GM23338 (cell line): ENCODE measurements around the gene TP73. TPM values are rescaled to one million over a fixed set of nuclear protein-coding genes. Genes with fewer than 3 reads are reported as not detected.

ENCODE experiments used
- ATAC-seq: fragments of 200-7000 bp; cut with Tn5 transposase; 3 replicates; pipeline ENCODE4 v1.9.1; 2020
- DNase-seq: peaks from one replicate; pipeline ENCODE4 v3.0.0-alpha.2; 2015; ENCODE audit warnings: low spot score
- H2AFZ ChIP-seq: fragments of 200-600 bp; sonication (generic); 2 replicates; pipeline ENCODE4 v1.8.0; 2016; ENCODE audit warnings: antibody characterized with exemption, mild to moderate bottlenecking, moderate library complexity
- H3F3A ChIP-seq: fragments of 200-600 bp; sonication (generic); replicated peaks from 2 replicates; pipeline ENCODE4 v1.8.0; 2017; ENCODE audit warnings: antibody characterized with exemption, mixed run types, low read depth
- H3K27ac ChIP-seq: fragments of 200-600 bp; sonication (generic); 2 replicates; pipeline ENCODE4 v1.6.1; 2016; ENCODE audit warnings: low read depth
- H3K27me3 ChIP-seq: fragments of 200-600 bp; sonication (generic); 2 replicates; pipeline ENCODE4 v1.8.0; 2016; ENCODE audit warnings: mild to moderate bottlenecking, mixed run types, moderate library complexity; ENCODE audit not compliant: insufficient read depth
- H3K36me3 ChIP-seq: fragments of 200-600 bp; sonication (generic); 2 replicates; pipeline ENCODE4 v1.8.0; 2016; ENCODE audit warnings: mild to moderate bottlenecking; ENCODE audit not compliant: insufficient read depth
- H3K4me1 ChIP-seq: fragments of 200-600 bp; sonication (generic); 2 replicates; pipeline ENCODE4 v1.8.0; 2016; ENCODE audit warnings: mild to moderate bottlenecking, moderate library complexity; ENCODE audit not compliant: insufficient read depth
- H3K4me2 ChIP-seq: fragments of 200-600 bp; sonication (generic); 2 replicates; pipeline ENCODE4 v1.7.1; 2017; ENCODE audit warnings: mixed run types
- H3K4me3 ChIP-seq: fragments of 200-600 bp; sonication (generic); 2 replicates; pipeline ENCODE4 v1.6.1; 2016; ENCODE audit warnings: mixed run types
- H3K79me2 ChIP-seq: fragments of 200-600 bp; sonication (generic); replicated peaks from 2 replicates; pipeline ENCODE4 v1.8.0; 2017; ENCODE audit warnings: mild to moderate bottlenecking; ENCODE audit not compliant: insufficient read depth
- H3K9me2 ChIP-seq: fragments of 200-600 bp; sonication (generic); 2 replicates; pipeline ENCODE4 v1.8.0; 2017; ENCODE audit not compliant: insufficient read depth
- H4K20me1 ChIP-seq: fragments of 200-600 bp; sonication (generic); replicated peaks from 2 replicates; pipeline ENCODE4 v1.8.0; 2017; ENCODE audit warnings: mild to moderate bottlenecking; ENCODE audit not compliant: insufficient read depth
- H3K27ac Mint-ChIP-seq: 2 replicates; pipeline ENCODE4 v1.8.0; 2020; ENCODE audit warnings: inconsistent platforms, mild to moderate bottlenecking, moderate library complexity, mixed read lengths
- H3K27me3 Mint-ChIP-seq: 3 replicates; pipeline ENCODE4 v1.8.0; 2022; ENCODE audit warnings: low read depth, mild to moderate bottlenecking, moderate library complexity, mixed read lengths, inconsistent platforms; ENCODE audit not compliant: insufficient read depth, poor library complexity
- H3K36me3 Mint-ChIP-seq: 3 replicates; pipeline ENCODE4 v1.8.0; 2021; ENCODE audit warnings: low read depth, mild to moderate bottlenecking, inconsistent platforms, moderate library complexity, mixed read lengths
- H3K4me1 Mint-ChIP-seq: 3 replicates; pipeline ENCODE4 v1.8.0; 2020; ENCODE audit warnings: mild to moderate bottlenecking, inconsistent platforms, mixed read lengths
- H3K4me3 Mint-ChIP-seq: 3 replicates; pipeline ENCODE4 v1.8.0; 2021; ENCODE audit warnings: moderate library complexity, mild to moderate bottlenecking, inconsistent platforms, mixed read lengths
- H3K9me3 Mint-ChIP-seq: 3 replicates; pipeline ENCODE4 v1.8.0; 2020; ENCODE audit warnings: moderate library complexity, mild to moderate bottlenecking, inconsistent platforms, mixed read lengths
- CREB1 ChIP-seq: fragments of 250-450 bp; sonication (Bioruptor Pico); IDR thresholded peaks from 2 replicates; pipeline ENCODE4 v1.5.0; 2020; ENCODE audit warnings: low read depth, mild to moderate bottlenecking, moderate library complexity
- CTCF ChIP-seq, 2 experiments: fragments of 200-600 bp in 1 of 2; sonication (generic) in 1 of 2; conservative IDR thresholded peaks; 2 replicates each; pipeline versions ENCODE4 v1.5.1 to v1.6.1; 2016 to 2017; ENCODE audit warnings: antibody characterized with exemption in 2 of 2, low read depth in 2 of 2, mild to moderate bottlenecking in 2 of 2, moderate library complexity in 1 of 2
- EZH2 ChIP-seq: fragments of 200-600 bp; sonication (generic); IDR thresholded peaks from one replicate; pipeline ENCODE4 v1.8.0; 2017; ENCODE audit warnings: antibody characterized with exemption, mild to moderate bottlenecking, low read depth; ENCODE audit not compliant: unreplicated experiment
- EZH2phosphoT487 ChIP-seq: fragments of 200-600 bp; sonication (generic); IDR thresholded peaks from one replicate; pipeline ENCODE4 v1.8.1; 2018; ENCODE audit warnings: antibody characterized with exemption; ENCODE audit not compliant: unreplicated experiment
- JUNB ChIP-seq: IDR thresholded peaks from one replicate; pipeline ENCODE4 v1.6.1; 2016; ENCODE audit warnings: antibody characterized with exemption; ENCODE audit not compliant: unreplicated experiment
- NANOG ChIP-seq: IDR thresholded peaks from 2 replicates; pipeline ENCODE4 v1.6.1; 2016; ENCODE audit warnings: antibody characterized with exemption, borderline replicate concordance
- POLR2AphosphoS5 ChIP-seq: IDR thresholded peaks from 2 replicates; pipeline ENCODE4 v1.6.1; 2016; ENCODE audit warnings: antibody characterized with exemption, low read depth
- REST ChIP-seq: IDR thresholded peaks from one replicate; pipeline ENCODE4 v1.6.1; 2018; ENCODE audit warnings: antibody characterized with exemption; ENCODE audit not compliant: unreplicated experiment
- STAT1 ChIP-seq: IDR thresholded peaks from one replicate; pipeline ENCODE4 v1.6.1; 2016; ENCODE audit warnings: antibody characterized with exemption; ENCODE audit not compliant: unreplicated experiment
- ZNF114 ChIP-seq: fragments of 250-450 bp; sonication (Bioruptor Pico); IDR thresholded peaks from 2 replicates; pipeline ENCODE4 v1.5.0; 2020; ENCODE audit warnings: mild to moderate bottlenecking, moderate library complexity
- ZNF331 ChIP-seq: fragments of 250-450 bp; sonication (Bioruptor Pico); IDR thresholded peaks from 2 replicates; pipeline ENCODE4 v1.5.0; 2020; ENCODE audit warnings: low read depth, mild to moderate bottlenecking, moderate library complexity
- ZNF462 ChIP-seq: fragments of 250-450 bp; sonication (Bioruptor Pico); IDR thresholded peaks from 2 replicates; pipeline ENCODE4 v1.5.0; 2020; ENCODE audit warnings: mild to moderate bottlenecking, moderate library complexity
- polyA plus RNA-seq: library from polyadenylated mRNA; unstranded; fragments of >200 nt; fragmentation: Nextera tagmentation; extraction: Ambion mirVana; gene quantifications from 2 replicates; pipeline ENCODE4 v1.2.1, GENCODE V29; 2016
- total RNA-seq: library from RNA; depleted of rRNA; stranded (reverse); fragments of >200 nt; shearing (Covaris generic); gene quantifications from 2 replicates; pipeline ENCODE4 v1.2.3, GENCODE V29; 2014
- TF ChIP-seq, protein P1 (sequence below): IDR thresholded peaks from 2 replicates; pipeline ENCODE4 v1.6.1; 2016; ENCODE audit warnings: antibody characterized with exemption

Gene TP73
- total and polyA plus RNA-seq, 2 experiments from 2014 or later: 1.4 to 3.4 TPM

GRCh38 chr1:3712573-3713535 is 60.5 kb downstream of the TP73 start:
- Histone ChIP-seq H3K4me1 (peaks cover 1% of the 10 kb centered on the region; the same call in 1 of the 2 replicates), H3K4me2 (no peak overlapping the region), H2AFZ (no peak overlapping the region), H3K9me2 (no peaks in the 10 kb centered on the region), H3K27me3 (no peaks in the 10 kb centered on the region), H3F3A (0 out of 2 replicates have a peak, but pooled peaks cover 6% of the 10 kb centered on the region), H4K20me1 (no peaks in the 10 kb centered on the region), H3K27ac (no peak overlapping the region), H3K4me3 (no peak overlapping the region), H3K79me2 (no peaks in the 10 kb centered on the region), H3K36me3 (no peaks in the 10 kb centered on the region)
- no peak overlapping the region for H3K4me3 Mint-ChIP-seq
- H3K4me1 Mint-ChIP-seq: peaks cover 11% of the 10 kb centered on the region; the same call in 2 of the 3 replicates
- ATAC-seq: no peak
- TF ChIP-seq ZNF331 (CRISPR knock-in tag) (no peak), EZH2 (no peak), STAT1 (no peak), JUNB (no peak), NANOG (no peak), CREB1 (CRISPR knock-in tag) (no peak), ZNF114 (CRISPR knock-in tag) (no peak), EZH2phosphoT487 (no peak), POLR2AphosphoS5 (no peak), CTCF (conservative IDR thresholded peaks at IDR 0.05; ENCODE audit: low read depth in 2 of 2) (no peak), REST (no peak), ZNF462 (no peak)
- TF ChIP-seq, protein P1, sequence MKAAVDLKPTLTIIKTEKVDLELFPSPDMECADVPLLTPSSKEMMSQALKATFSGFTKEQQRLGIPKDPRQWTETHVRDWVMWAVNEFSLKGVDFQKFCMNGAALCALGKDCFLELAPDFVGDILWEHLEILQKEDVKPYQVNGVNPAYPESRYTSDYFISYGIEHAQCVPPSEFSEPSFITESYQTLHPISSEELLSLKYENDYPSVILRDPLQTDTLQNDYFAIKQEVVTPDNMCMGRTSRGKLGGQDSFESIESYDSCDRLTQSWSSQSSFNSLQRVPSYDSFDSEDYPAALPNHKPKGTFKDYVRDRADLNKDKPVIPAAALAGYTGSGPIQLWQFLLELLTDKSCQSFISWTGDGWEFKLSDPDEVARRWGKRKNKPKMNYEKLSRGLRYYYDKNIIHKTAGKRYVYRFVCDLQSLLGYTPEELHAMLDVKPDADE: no peak
- peaks cover 13% of the 10 kb centered on the region for H3K27me3 Mint-ChIP-seq
- DNase-seq: no peak
- no peak overlapping the region for H3K27ac Mint-ChIP-seq
- H3K9me3 Mint-ChIP-seq: no peaks in the 10 kb centered on the region
- no peaks in the 10 kb centered on the region for H3K36me3 Mint-ChIP-seq
